WTC11 (cell line): ENCODE data around the gene CARS1.

Experiments
- IRF1 ChIP-seq: sonication (generic); formaldehyde crosslinking; IDR thresholded peaks from 2 replicates; pipeline ENCODE4 v1.8.0; 2023; ENCODE audit warnings: missing genetic modification reagents
- RELA ChIP-seq: sonication (generic); formaldehyde crosslinking; IDR thresholded peaks from 2 replicates; pipeline ENCODE4 v1.8.1; 2022; ENCODE audit warnings: missing genetic modification reagents, mild to moderate bottlenecking, borderline replicate concordance
- SMAD3 ChIP-seq: sonication (generic); formaldehyde crosslinking; IDR thresholded peaks from 2 replicates; pipeline ENCODE4 v1.8.0; 2022; ENCODE audit warnings: missing genetic modification reagents, mild to moderate bottlenecking, borderline replicate concordance
- ZNF423 ChIP-seq: fragments of 250-450 bp; sonication (Bioruptor Pico); IDR thresholded peaks from 2 replicates; pipeline ENCODE4 v2.1.2; 2022; ENCODE audit warnings: mild to moderate bottlenecking, moderate library complexity
- ZNF512 ChIP-seq: sonication (generic); formaldehyde crosslinking; IDR thresholded peaks from 2 replicates; pipeline ENCODE4 v1.8.1; 2022; ENCODE audit warnings: missing genetic modification reagents, borderline replicate concordance

GRCh38 chr11:3091846-3092602 is 34.8 kb upstream of the CARS1 start:
- peak; percentile 91 for TF ChIP-seq ZNF423 (CRISPR knock-in tag)
- no peak for TF ChIP-seq IRF1 (CRISPR knock-in tag)
- no peak for TF ChIP-seq ZNF512 (CRISPR knock-in tag)
- no peak for TF ChIP-seq SMAD3
- TF ChIP-seq RELA (CRISPR knock-in tag), result no peak
